Astrocyte of the spinal cord (primary cell): ENCODE results near the gene GMNC.
A peak's percentile ranks its signal among the peaks of the same experiment; 100 is the strongest.

Experiments
- DNase-seq: peaks from one replicate; pipeline ENCODE4 v3.0.0; 2011; ENCODE audit warnings: low read depth, low spot score
- H3K4me3 ChIP-seq: 2 replicates; pipeline ENCODE4 v1.5.1; 2011; ENCODE audit warnings: low read depth, mild to moderate bottlenecking, low read length, moderate library complexity
- in situ Hi-C: cut with HindIII; loops from 2 replicates; pipeline ENCODE4 v1.10.0; 2017; ENCODE audit warnings: low sequenced_read_pairs
- TF ChIP-seq, protein P1 (sequence below): IDR thresholded peaks from 2 replicates; pipeline ENCODE4 v1.5.1; 2012; ENCODE audit warnings: low read depth, mild to moderate bottlenecking, low read length, inconsistent platforms

The GMNC gene

GRCh38 chr3:190867071-190867470 lies 4.6 kb upstream of the GMNC start:
- in situ Hi-C loops = no loop called here
- no peak for DNase-seq
- TF ChIP-seq, protein P1, sequence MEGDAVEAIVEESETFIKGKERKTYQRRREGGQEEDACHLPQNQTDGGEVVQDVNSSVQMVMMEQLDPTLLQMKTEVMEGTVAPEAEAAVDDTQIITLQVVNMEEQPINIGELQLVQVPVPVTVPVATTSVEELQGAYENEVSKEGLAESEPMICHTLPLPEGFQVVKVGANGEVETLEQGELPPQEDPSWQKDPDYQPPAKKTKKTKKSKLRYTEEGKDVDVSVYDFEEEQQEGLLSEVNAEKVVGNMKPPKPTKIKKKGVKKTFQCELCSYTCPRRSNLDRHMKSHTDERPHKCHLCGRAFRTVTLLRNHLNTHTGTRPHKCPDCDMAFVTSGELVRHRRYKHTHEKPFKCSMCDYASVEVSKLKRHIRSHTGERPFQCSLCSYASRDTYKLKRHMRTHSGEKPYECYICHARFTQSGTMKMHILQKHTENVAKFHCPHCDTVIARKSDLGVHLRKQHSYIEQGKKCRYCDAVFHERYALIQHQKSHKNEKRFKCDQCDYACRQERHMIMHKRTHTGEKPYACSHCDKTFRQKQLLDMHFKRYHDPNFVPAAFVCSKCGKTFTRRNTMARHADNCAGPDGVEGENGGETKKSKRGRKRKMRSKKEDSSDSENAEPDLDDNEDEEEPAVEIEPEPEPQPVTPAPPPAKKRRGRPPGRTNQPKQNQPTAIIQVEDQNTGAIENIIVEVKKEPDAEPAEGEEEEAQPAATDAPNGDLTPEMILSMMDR = no peak
- no peak overlapping the region for H3K4me3 ChIP-seq

- in situ Hi-C loops = no loop called here
- TF ChIP-seq, protein P1 = no peak
- no peak overlapping the region for H3K4me3 ChIP-seq
- DNase-seq = no peak
Measured at GRCh38 chr3:190865828-190866227, 3.3 kb upstream of the GMNC start.

DNA sequence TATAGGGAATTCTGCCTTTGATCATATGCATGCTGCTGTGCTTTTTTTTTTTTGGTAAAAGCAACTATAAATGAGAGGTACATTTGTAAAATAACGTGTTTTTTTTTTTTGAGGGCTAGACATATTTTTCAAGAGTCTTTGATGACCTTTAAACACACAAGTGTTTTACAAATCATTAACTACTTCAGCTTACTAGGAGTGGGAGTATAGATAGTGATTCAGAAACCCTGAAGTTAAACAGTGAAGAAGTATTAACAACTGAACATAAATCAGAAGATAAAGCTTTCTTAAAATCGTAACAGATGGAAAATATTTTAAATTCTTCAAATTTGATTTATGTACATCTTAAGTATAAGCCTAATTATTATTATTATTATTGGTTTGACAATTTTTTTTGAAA lies 2.9 kb upstream of the GMNC start:
- in situ Hi-C loops = no loop called here
- no peak overlapping the region for H3K4me3 ChIP-seq
- no peak for DNase-seq
- TF ChIP-seq, protein P1 = no peak

DNA sequence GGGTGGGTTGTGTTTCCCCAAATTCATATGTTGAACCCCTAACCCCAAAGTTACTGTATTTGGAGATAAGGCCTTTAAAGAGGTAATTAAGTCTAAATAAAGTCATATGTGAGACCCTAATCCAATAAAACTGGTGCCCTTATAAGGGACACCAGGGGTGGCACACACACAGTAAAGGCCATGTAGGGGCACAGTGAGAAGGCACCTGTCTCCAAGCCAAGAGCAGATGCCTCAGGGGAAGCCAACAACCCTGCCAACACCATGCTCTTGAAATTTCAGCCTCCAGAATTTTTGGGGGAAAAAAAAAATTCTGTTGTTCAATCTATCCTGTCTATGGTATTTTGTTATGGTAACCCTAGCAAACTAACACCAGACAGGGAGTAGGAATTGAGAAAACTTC lies 1.5 kb upstream of the GMNC start:
- H3K4me3 ChIP-seq = no peak overlapping the region
- in situ Hi-C loops = no loop called here
- no peak for DNase-seq
- TF ChIP-seq, protein P1 = no peak

- peak overlapping the region; percentile 57 for H3K4me3 ChIP-seq
- in situ Hi-C loops = no loop called here
Measured at GRCh38 chr3:190863119-190863465, 598 bp upstream of the GMNC start.

GRCh38 chr3:190860521-190860920 lies 2.0 kb downstream of the GMNC start:
- no peak for DNase-seq
- no peak overlapping the region for H3K4me3 ChIP-seq
- TF ChIP-seq, protein P1 = no peak
- in situ Hi-C loops = no loop called here

More at GRCh38 chr3:190863119-190863465, 598 bp upstream of the GMNC start:
- TF ChIP-seq, protein P1 = no peak
- DNase-seq = peak; percentile 22

DNA sequence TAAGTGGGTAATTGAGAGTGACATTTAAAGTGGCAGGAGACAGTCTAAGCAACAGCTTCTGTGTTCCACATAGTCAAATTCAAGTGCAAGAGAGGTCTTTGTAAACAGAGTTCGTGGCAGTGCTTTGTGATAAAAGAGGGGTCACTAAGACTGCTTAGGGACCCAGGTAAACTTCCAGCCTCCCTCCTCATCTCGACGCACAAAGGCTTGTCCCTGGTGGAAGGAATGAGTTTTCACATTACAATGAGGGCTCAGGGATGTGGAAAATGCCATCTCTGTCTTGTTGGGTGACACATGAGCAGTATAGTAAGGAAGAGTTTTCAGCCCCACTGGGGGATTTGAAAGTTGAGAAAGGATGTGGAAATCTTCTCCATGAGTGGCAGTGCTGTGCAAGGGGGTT lies 7.3 kb downstream of the GMNC start:
- TF ChIP-seq, protein P1 = no peak
- in situ Hi-C loops = no loop called here
- no peak for DNase-seq
- no peak overlapping the region for H3K4me3 ChIP-seq
